Head of caudate nucleus (tissue), 42 donors: Measurements from ENCODE around the gene LSG1.
A peak's percentile ranks its signal among the peaks of the same experiment; 100 is the strongest.
"Not testable (repeated sequence)": the region's sequence is repeated elsewhere in the genome, so short reads cannot be mapped to it uniquely, and the experiment has no call there.

ENCODE experiments used
- DNase-seq, 42 donors: peaks; one replicate each; pipeline versions ENCODE4 v3.0.0 to v3.0.0-alpha.2; 2020 to 2021; ENCODE audit warnings: mixed read lengths in 7 of 42
- intact Hi-C: fragments of 100-400 bp; cut with DNase I; formaldehyde crosslinking; loops from one replicate; pipeline ENCODE4 v1.15.0; 2022

The LSG1 gene

GRCh38 chr3:194624956-194625355 lies 47.0 kb downstream of the LSG1 start:
- intact Hi-C loops: no loop called here
- DNase-seq: no peak

GRCh38 chr3:194623449-194624290 lies 48.3 kb downstream of the LSG1 start:
- DNase-seq: peak in 37 of 42 donors; percentile 18 to 84 (median 48)
- intact Hi-C loops: no loop called here

- intact Hi-C loops: no loop called here
Measured at GRCh38 chr3:194622621-194623340, 49.2 kb downstream of the LSG1 start.

DNA sequence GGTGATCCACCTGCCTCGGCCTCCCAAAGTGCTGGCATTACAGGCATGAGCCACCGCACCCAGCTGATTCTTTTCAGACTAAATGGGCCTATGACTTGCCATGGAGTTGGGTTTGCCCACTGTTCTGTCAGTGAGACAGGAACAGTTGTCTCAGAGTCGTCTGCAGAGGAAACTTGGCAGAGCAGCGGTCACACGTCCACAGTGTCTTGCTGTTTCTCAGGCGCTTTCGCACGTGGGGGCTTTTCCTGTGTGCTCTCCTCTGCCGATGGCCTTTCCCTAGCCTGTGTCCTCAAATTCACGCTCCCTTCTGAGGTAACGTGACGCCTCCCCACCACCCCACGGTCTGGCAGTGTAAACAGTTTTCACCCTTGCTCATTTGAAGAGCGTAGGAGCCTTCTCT lies 50.0 kb downstream of the LSG1 start:
- intact Hi-C loops: no loop called here
- DNase-seq: no peak

More at GRCh38 chr3:194622621-194623340, 49.2 kb downstream of the LSG1 start:
- no peak for DNase-seq

- DNase-seq: peak in 24 of 42 donors; percentile 9 to 73 (median 40)
- intact Hi-C loops: no loop called here
Measured at GRCh38 chr3:194620196-194620595, 51.8 kb downstream of the LSG1 start.

DNA sequence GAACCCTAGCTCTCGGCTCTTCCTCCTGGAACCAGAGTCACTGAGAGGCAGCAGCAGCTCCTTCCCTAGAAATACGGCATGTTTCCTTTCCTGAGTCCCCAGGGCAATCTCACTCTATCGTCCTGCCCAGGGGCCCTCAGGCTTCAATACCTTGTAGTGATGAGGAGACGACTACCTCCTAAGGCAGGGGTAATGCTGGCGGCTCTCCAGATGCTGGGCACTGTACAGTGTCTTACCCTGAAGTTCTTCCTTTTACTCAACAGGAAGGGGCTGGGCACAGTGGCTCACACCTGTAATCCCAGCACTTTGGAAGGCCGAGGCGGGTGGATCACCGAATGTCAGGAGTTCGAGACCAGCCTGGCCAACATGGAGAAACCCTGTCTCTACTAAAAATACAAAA lies 52.2 kb downstream of the LSG1 start:
- intact Hi-C loops: no loop called here

DNA sequence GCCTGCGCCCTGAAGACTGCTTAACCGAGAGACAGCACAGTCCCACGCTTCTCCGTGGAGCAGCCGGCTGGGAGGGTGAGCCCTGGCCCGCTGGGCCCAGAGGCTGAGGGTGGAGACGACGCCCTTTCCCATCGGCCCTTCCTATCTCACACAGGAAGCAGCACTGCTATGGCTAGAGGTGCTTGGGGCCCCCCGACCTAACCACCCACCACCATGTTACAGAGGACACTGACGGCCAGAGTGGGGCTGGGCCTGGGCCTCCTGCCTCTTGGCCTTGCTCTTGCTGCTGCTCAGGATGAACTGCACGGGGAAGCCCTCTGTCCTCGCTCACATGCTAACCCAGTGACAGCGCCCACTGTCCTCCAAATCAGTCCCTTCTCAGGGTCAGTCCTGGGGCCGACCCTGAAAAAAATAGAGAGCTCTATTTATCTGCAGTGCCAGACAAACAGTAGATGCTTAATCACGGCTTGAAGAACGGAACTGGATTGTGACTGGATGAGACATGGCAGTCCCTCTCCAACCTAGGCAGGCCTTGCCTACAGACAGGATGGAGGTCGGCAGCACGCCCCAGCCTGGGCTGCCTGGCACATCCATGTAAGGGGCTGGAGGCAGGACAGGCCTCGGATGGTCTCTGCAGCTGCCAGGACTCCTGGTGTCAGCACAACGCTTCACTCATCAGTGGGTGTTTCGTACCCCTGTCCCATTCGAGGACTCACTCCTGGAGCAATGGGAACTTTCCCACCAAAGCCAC lies 53.0 kb downstream of the LSG1 start:
- DNase-seq: no peak
- intact Hi-C loops: no loop called here

More for the DNA sequence above, 52.2 kb downstream of the LSG1 start:
- DNase-seq: no peak

DNA sequence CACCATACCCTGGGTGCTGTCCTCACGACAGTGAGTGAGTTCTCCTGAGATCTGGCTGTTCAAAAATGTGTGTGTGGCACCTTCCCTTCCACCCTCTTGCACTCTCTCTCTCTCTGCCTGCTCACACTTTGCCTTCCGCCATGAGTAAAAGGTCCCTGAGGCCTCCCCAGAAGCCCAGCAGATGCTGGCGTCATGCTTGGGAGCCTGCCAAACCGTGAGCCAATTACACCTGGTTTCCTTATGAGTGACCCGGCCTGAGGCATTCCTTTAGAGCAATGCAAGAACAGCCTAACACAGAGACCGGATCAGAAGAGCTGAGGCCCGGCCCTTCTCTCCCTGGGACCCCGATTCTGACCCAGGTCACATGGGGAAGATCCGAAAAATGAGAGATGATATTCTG lies 54.2 kb downstream of the LSG1 start:
- intact Hi-C loops: no loop called here
- no peak for DNase-seq

- no peak for DNase-seq
- intact Hi-C loops: no loop called here
Measured at GRCh38 chr3:194617143-194617671, 54.8 kb downstream of the LSG1 start.

GRCh38 chr3:194615226-194615625 lies 56.8 kb downstream of the LSG1 start:
- intact Hi-C loops: no loop called here
- no peak for DNase-seq

- intact Hi-C loops: no loop called here
- DNase-seq: peak in 1 of 42 donors; percentile 8
Measured at GRCh38 chr3:194612221-194612620, 59.8 kb downstream of the LSG1 start.

- intact Hi-C loops: no loop called here
- no peak for DNase-seq
Measured at GRCh38 chr3:194610689-194611088, 61.3 kb downstream of the LSG1 start.

- intact Hi-C loops: no loop called here
- DNase-seq: peak in 1 of 42 donors; percentile 34
Measured at GRCh38 chr3:194609601-194610000, 62.4 kb downstream of the LSG1 start.

DNA sequence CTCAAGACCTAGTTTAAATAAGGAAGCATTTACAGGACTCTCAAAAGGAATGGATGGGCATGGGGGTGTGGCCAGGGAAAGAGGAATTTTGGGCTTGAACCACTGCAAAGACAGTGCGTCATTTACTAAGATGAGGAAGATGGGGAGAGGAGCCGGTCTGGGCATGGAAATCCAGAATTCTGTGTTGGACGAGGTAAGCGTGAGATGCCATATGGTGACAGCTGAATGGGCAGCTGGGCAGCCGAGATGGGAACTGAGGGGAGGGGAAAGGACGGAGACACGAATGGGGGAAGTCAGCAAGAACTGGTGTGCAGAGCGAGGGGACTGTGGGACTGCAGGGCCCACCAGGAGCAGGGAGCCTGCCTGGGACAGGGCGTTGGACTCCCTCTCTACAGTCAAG lies 63.0 kb downstream of the LSG1 start:
- DNase-seq: no peak
- intact Hi-C loops: no loop called here

GRCh38 chr3:194607592-194608389 lies 64.2 kb downstream of the LSG1 start:
- DNase-seq: no peak
- intact Hi-C loops: no loop called here

GRCh38 chr3:194606941-194607340 lies 65.0 kb downstream of the LSG1 start:
- intact Hi-C loops: no loop called here
- no peak for DNase-seq

DNA sequence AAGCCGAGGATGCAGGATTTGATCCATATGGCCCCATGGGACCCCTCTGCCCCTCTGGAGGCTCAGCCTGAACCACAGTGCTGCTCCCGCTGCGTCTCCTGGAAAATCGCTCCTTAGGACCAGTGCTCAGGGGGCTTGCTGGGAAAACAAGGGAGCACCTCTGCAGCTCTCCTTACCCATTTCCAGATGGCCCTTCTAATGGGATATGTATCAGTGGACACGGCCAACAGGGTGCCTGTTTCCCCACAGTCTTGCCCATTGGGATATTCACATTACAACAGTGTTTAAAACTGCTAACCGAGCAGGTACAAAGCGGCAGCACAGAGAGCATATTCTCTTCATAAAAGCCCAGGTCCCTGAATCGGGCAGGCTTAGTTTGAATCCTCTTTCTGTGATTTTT lies 65.8 kb downstream of the LSG1 start:
- intact Hi-C loops: no loop called here
- DNase-seq: no peak

GRCh38 chr3:194605314-194605713 lies 66.7 kb downstream of the LSG1 start:
- intact Hi-C loops, DNase-seq: not testable (repeated sequence)

- intact Hi-C loops: no loop called here
- DNase-seq: no peak
Measured at GRCh38 chr3:194604837-194605236, 67.2 kb downstream of the LSG1 start.
